Tibial artery (tissue), 4 donors: ENCODE results near the gene DENND6B.
A peak's percentile ranks its signal among the peaks of the same experiment; 100 is the strongest.

Source experiments
- DNase-seq, 2 donors: peaks; one replicate each; pipeline ENCODE4 v3.0.0-alpha.2; 2019
- H3K27ac ChIP-seq, 2 donors: fragments of 200-600 bp; sonication (generic) in 1 of 2; 1 replicate in 1 of 2; 2 replicates in 1 of 2; pipeline ENCODE4 v1.5.1; 2018 to 2019; ENCODE audit warnings: mild to moderate bottlenecking in 1 of 2
- H3K27me3 ChIP-seq, 2 donors: fragments of 200-600 bp; sonication (generic) in 1 of 2; one replicate each; pipeline versions ENCODE4 v1.5.1 to v1.6.0; 2016 to 2019
- H3K36me3 ChIP-seq, 3 donors: fragments of 200-600 bp; sonication (generic) in 2 of 3; one replicate each; pipeline ENCODE4 v1.5.1; 2016 to 2019; ENCODE audit warnings: mild to moderate bottlenecking in 2 of 3
- H3K4me1 ChIP-seq, 4 donors: fragments of 200-600 bp; sonication (generic) in 2 of 4; 1 replicate in 3 of 4; 2 replicates in 1 of 4; pipeline ENCODE4 v1.5.1; 2016 to 2019
- H3K4me3 ChIP-seq, 2 donors: fragments of 200-600 bp; sonication (generic) in 1 of 2; 1 replicate in 1 of 2; 2 replicates in 1 of 2; pipeline ENCODE4 v1.5.1; 2018 to 2019; ENCODE audit warnings: mild to moderate bottlenecking in 2 of 2
- H3K9me3 ChIP-seq, 3 donors: fragments of 200-600 bp; sonication (generic) in 1 of 3; one replicate each; pipeline ENCODE4 v1.5.1; 2016 to 2019
- CTCF ChIP-seq, 2 experiments: fragments of 200-600 bp in 1 of 2; fragments of 450-650 bp in 1 of 2; IDR thresholded peaks; one replicate each; pipeline ENCODE4 v1.5.1; 2017 to 2019; ENCODE audit warnings: antibody characterized with exemption in 2 of 2, mild to moderate bottlenecking in 1 of 2, moderate library complexity in 1 of 2
- intact Hi-C: fragments of 100-400 bp; cut with DNase I; formaldehyde crosslinking; loops from one replicate; pipeline ENCODE4 v1.15.0; 2023; ENCODE audit warnings: low total_unique reads

DENND6B gene

GRCh38 chr22:50280022-50280707, 46.6 kb downstream of the DENND6B start:
- Histone ChIP-seq H3K27me3 (no peaks in the 10 kb centered on the region), H3K4me1 (peaks cover 0 to 18% (median 0%) of the 10 kb centered on the region in 4 donors), H3K27ac (no peak overlapping the region)

GRCh38 chr22:50278956-50279619, 47.7 kb downstream of the DENND6B start:
- intact Hi-C loops = no loop called here
- no peaks in the 10 kb centered on the region for H3K27me3 ChIP-seq
- no peak for TF ChIP-seq CTCF (IDR thresholded peaks at IDR 0.05)

More at GRCh38 chr22:50280022-50280707, 46.6 kb downstream of the DENND6B start:
- H3K9me3 ChIP-seq = no peaks in the 10 kb centered on the region
- intact Hi-C loops = no loop called here
- no peak for DNase-seq
- H3K36me3 ChIP-seq = peaks cover 88 to 100% (median 98%) of the 10 kb centered on the region in 3 donors
- no peak for TF ChIP-seq CTCF (IDR thresholded peaks at IDR 0.05)
- H3K4me3 ChIP-seq = no peak overlapping the region

GRCh38 chr22:50278461-50278860, 48.4 kb downstream of the DENND6B start:
- Histone ChIP-seq H3K27me3 (no peaks in the 10 kb centered on the region), H3K36me3 (peaks cover 81 to 92% (median 87%) of the 10 kb centered on the region in 3 donors), H3K9me3 (no peaks in the 10 kb centered on the region), H3K4me1 (peaks cover 0 to 18% (median 0%) of the 10 kb centered on the region in 4 donors), H3K4me3 (no peak overlapping the region), H3K27ac (no peak overlapping the region)
- intact Hi-C loops = no loop called here
- no peak for TF ChIP-seq CTCF (IDR thresholded peaks at IDR 0.05)
- no peak for DNase-seq

More at GRCh38 chr22:50278956-50279619, 47.7 kb downstream of the DENND6B start:
- DNase-seq = no peak
- Histone ChIP-seq H3K9me3 (no peaks in the 10 kb centered on the region), H3K36me3 (peaks cover 87 to 96% (median 94%) of the 10 kb centered on the region in 3 donors), H3K4me1 (peaks cover 0 to 18% (median 0%) of the 10 kb centered on the region in 4 donors), H3K4me3 (no peak overlapping the region), H3K27ac (no peak overlapping the region)

GRCh38 chr22:50277761-50278160, 49.1 kb downstream of the DENND6B start:
- no peak overlapping the region for H3K27ac ChIP-seq
- intact Hi-C loops = loop anchor here (2.0 kb wide), 1 partner anchor 49 kb away; the partner anchor contains the start of gene DENND6B
- no peaks in the 10 kb centered on the region for H3K9me3 ChIP-seq
- H3K27me3 ChIP-seq = peaks cover 0 to 2% of the 10 kb centered on the region in 2 donors
- peaks cover 74 to 85% (median 80%) of the 10 kb centered on the region in 3 donors for H3K36me3 ChIP-seq
- no peak for DNase-seq
- H3K4me1 ChIP-seq = peaks cover 0 to 15% (median 0%) of the 10 kb centered on the region in 4 donors
- no peak overlapping the region for H3K4me3 ChIP-seq
- no peak for TF ChIP-seq CTCF (IDR thresholded peaks at IDR 0.05)

DNA sequence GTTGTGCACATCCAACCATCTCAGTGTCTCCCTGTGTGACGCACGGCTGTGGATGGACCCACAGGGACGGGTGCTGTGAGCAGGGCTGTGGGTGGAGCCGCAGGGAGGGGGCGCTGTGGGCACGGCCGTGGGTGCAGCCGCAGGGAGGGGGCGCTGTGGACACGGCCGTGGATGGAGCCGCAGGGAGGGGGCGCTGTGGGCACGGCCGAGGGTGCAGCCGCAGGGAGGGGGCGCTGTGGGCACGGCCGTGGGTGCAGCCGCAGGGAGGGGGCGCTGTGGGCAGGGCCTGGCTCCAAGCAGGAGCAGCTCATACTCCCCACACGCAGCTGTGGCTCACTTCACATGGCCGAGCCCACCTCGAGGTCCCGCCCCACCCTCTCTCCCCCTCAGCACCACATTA, 50.7 kb downstream of the DENND6B start:
- Histone ChIP-seq H3K27ac (peak overlapping the region in 1 of 2 donors; percentile 45), H3K36me3 (peaks cover 57 to 69% (median 64%) of the 10 kb centered on the region in 3 donors), H3K27me3 (peaks cover 4 to 16% of the 10 kb centered on the region in 2 donors), H3K4me3 (no peak overlapping the region), H3K9me3 (no peaks in the 10 kb centered on the region), H3K4me1 (peaks cover 0 to 12% (median 11%) of the 10 kb centered on the region in 4 donors)
- peak; percentile 14 to 59 for TF ChIP-seq CTCF (IDR thresholded peaks at IDR 0.05)
- peak in 1 of 2 donors; percentile 84 for DNase-seq
- intact Hi-C loops = loop anchor here (2.0 kb wide), 1 partner anchor 51 kb away; the partner anchor contains the start of gene DENND6B
